Lower lobe of right lung (tissue), 2 donors: ENCODE measurements around the gene CNN2. TPM values are rescaled to one million over a fixed set of nuclear protein-coding genes. Genes with fewer than 3 reads are reported as not detected.

Experiments used
- ATAC-seq, 2 donors: fragments of 200-7000 bp; cut with Tn5 transposase; one replicate each; pipeline ENCODE4 v1.9.1; 2020 to 2022; ENCODE audit warnings: mild to moderate bottlenecking in 2 of 2, moderate library complexity in 2 of 2
- DNase-seq: peaks from one replicate; pipeline ENCODE4 v3.0.0-alpha.2; 2020
- H3K27ac ChIP-seq: fragments of 200-600 bp; one replicate; pipeline ENCODE4 v1.8.0; 2022
- H3K27me3 ChIP-seq: fragments of 200-600 bp; one replicate; pipeline ENCODE4 v1.8.0; 2022; ENCODE audit warnings: low read depth
- H3K36me3 ChIP-seq: fragments of 200-600 bp; one replicate; pipeline ENCODE4 v1.8.0; 2022; ENCODE audit warnings: mild to moderate bottlenecking
- H3K4me1 ChIP-seq: fragments of 200-600 bp; one replicate; pipeline ENCODE4 v1.8.0; 2022
- H3K4me3 ChIP-seq: fragments of 200-600 bp; one replicate; pipeline ENCODE4 v1.8.0; 2022; ENCODE audit warnings: mild to moderate bottlenecking
- H3K9me3 ChIP-seq: fragments of 200-600 bp; one replicate; pipeline ENCODE4 v1.8.0; 2022
- CTCF ChIP-seq: fragments of 200-600 bp; IDR thresholded peaks from one replicate; pipeline ENCODE4 v1.8.0; 2022; ENCODE audit warnings: antibody characterized with exemption, mild to moderate bottlenecking
- intact Hi-C: fragments of 100-400 bp; cut with DNase I; formaldehyde crosslinking; loops from one replicate; pipeline ENCODE4 v1.11.0; 2022
- total RNA-seq: library from RNA; stranded (reverse); fragmentation: NEBNext Ultra II Directional; extraction: Animal tissue kit (Norgen Biotek cat#: 25700); gene quantifications from one replicate; pipeline ENCODE4 v1.2.1, GENCODE V29; 2021
- donor health status: DM: no; HTN: yes; CAD: no; lungs with severe emphysema.

The CNN2 gene
- total RNA-seq, 1 donor from 2014 or later, result 158 TPM

GRCh38 chr19:1069009-1069779 lies 42.8 kb downstream of the CNN2 start:
- intact Hi-C loops, result no loop called here
- no peak for TF ChIP-seq CTCF
- Histone ChIP-seq H3K36me3 (peaks cover 22% of the 10 kb centered on the region), H3K4me1 (peaks cover 71% of the 10 kb centered on the region), H3K27ac (peak overlapping the region; percentile 81), H3K4me3 (peak overlapping the region; percentile 73), H3K27me3 (peaks cover 8% of the 10 kb centered on the region), H3K9me3 (no peaks in the 10 kb centered on the region)
- peak; percentile 25 to 57 for ATAC-seq
- DNase-seq, result peak; percentile 94

GRCh38 chr19:1070576-1070930 lies 44.1 kb downstream of the CNN2 start:
- DNase-seq (peak; percentile 48), ATAC-seq (no peak)
- Histone ChIP-seq H3K36me3 (peaks cover 23% of the 10 kb centered on the region), H3K9me3 (no peaks in the 10 kb centered on the region), H3K4me3 (no peak overlapping the region), H3K27ac (no peak overlapping the region), H3K27me3 (peaks cover 8% of the 10 kb centered on the region), H3K4me1 (peaks cover 70% of the 10 kb centered on the region)
- TF ChIP-seq CTCF, result no peak
- intact Hi-C loops, result no loop called here

GRCh38 chr19:1070931-1071791 lies 44.8 kb downstream of the CNN2 start:
- DNase-seq (no peak), ATAC-seq (no peak)
- Histone ChIP-seq H3K27ac (no peak overlapping the region), H3K27me3 (peaks cover 8% of the 10 kb centered on the region), H3K9me3 (no peaks in the 10 kb centered on the region), H3K4me1 (peaks cover 70% of the 10 kb centered on the region), H3K36me3 (peaks cover 23% of the 10 kb centered on the region), H3K4me3 (no peak overlapping the region)
- TF ChIP-seq CTCF, result no peak
- intact Hi-C loops, result no loop called here

- Histone ChIP-seq H3K27ac (no peak overlapping the region), H3K9me3 (no peaks in the 10 kb centered on the region), H3K36me3 (peaks cover 23% of the 10 kb centered on the region), H3K4me1 (peaks cover 70% of the 10 kb centered on the region), H3K27me3 (peaks cover 8% of the 10 kb centered on the region), H3K4me3 (no peak overlapping the region)
- ATAC-seq (no peak), DNase-seq (no peak)
- intact Hi-C loops, result no loop called here
- no peak for TF ChIP-seq CTCF
Measured at GRCh38 chr19:1072371-1073015, 46.1 kb downstream of the CNN2 start.

GRCh38 chr19:1073063-1073955 lies 46.9 kb downstream of the CNN2 start:
- Histone ChIP-seq H3K36me3 (peaks cover 23% of the 10 kb centered on the region), H3K4me3 (no peak overlapping the region), H3K9me3 (no peaks in the 10 kb centered on the region), H3K27me3 (peaks cover 8% of the 10 kb centered on the region), H3K4me1 (peaks cover 68% of the 10 kb centered on the region), H3K27ac (peak overlapping the region; percentile 69)
- DNase-seq (no peak), ATAC-seq (no peak)
- no peak for TF ChIP-seq CTCF
- intact Hi-C loops, result no loop called here
